ENCODE results near the gene CDIPT.

CDIPT gene

DNA sequence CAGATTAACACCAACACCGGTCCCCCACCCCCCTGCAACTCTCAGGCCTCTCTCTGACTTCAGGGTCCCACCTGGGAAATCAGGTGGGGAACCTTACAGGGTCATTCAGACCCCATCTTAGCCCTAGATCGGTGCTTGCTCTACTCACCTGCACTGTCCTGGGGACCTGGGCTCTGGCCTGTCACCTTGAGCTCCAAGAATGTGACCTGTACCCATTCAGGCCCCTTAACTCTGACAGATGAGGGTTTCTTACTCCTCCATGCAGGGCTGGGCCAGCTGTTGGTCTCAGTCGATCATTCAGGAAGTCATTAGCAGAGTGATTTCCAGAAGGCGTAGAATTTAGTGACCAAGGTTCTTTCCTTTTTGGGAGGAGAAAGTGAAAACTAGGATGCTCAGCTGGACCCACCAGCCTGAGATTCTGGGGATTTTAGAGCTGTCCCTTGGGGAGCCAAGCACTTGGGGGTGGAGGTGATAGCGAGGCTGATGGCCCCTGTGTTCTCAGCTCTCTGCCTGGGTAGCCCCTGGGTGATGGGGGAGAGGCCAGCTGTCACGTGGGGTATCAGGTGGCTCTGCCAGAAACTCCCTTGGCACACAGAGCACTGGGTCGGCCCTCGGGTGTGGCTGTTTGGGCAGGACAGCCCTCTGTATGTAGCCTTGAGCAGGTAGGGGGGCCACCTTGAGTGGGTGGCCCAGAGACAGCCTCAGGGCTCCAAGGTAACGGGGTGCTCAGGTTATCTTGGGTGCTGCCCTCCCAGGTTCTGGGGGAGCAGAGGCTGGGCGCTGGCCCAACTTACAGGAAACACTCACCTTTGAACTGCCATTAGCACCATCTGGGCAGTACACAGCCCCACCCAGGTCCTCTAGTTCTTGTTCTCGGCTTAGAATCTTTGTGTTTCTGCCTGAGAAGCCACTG lies 42.0 kb downstream of the CDIPT start:
- H3K4me1 ChIP-seq (ENCODE audit: control insufficient read depth, insufficient read depth, low read length, poor library complexity, severe bottlenecking) = peaks cover 70% of the 10 kb centered on the region
- H3K27me3 ChIP-seq (replicated peaks; ENCODE audit: control insufficient read depth, insufficient read depth, low read length, poor library complexity, severe bottlenecking) = no peaks in the 10 kb centered on the region
- peaks cover 13% of the 10 kb centered on the region for H3K36me3 ChIP-seq (ENCODE audit: control insufficient read depth, insufficient read depth, low read length)
- no peaks in the 10 kb centered on the region for H3K9me3 ChIP-seq (ENCODE audit: control insufficient read depth, low read length)
- DNase-seq = peak in 1 of 3 donors; percentile 47
- H3K27ac ChIP-seq (ENCODE audit: insufficient read depth, low read length, poor library complexity, severe bottlenecking) = peak overlapping the region; percentile 87
- H3K4me3 ChIP-seq (ENCODE audit: insufficient read depth, low read depth, low read length, poor library complexity, severe bottlenecking) = peak overlapping the region; percentile 57

DNA sequence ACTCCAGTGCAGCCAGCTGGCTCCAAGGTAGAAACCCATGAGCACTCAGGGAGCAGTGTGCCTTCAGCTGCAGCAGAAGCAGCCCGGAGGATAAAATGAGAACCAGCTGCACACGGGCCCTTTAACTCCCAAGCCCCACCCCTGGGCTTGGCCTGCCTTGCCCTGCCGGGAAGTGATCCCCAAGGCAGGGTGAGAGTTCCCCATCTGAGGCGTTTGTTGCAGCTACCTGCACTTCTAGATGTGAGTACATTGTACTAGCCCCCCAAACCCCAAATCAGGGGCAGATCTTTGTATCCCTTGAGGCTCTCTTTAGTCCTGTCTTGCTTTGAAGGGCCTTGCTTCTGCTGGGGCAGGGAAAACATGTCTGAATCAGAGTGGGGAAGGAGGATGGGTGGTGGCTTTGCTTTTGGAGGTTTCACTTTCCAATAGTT lies 42.7 kb downstream of the CDIPT start, which contains the start of gene MVP:
Gene MVP, plus strand, starts transcription at position 192 of the 431 bp plus-strand sequence. CDS start 10,088 bp downstream, outside the sequence.
- Histone ChIP-seq H3K9me3 (ENCODE audit: control insufficient read depth, low read length) (no peaks in the 10 kb centered on the region), H3K4me3 (ENCODE audit: insufficient read depth, low read depth, low read length, poor library complexity, severe bottlenecking) (peak within 1 kb of the TSS; percentile 57), H3K36me3 (ENCODE audit: control insufficient read depth, insufficient read depth, low read length) (peaks cover 13% of the 10 kb centered on the region), H3K27ac (ENCODE audit: insufficient read depth, low read length, poor library complexity, severe bottlenecking) (peak within 1 kb of the TSS; percentile 87), H3K4me1 (ENCODE audit: control insufficient read depth, insufficient read depth, low read length, poor library complexity, severe bottlenecking) (peaks cover 64% of the 10 kb centered on the region), H3K27me3 (replicated peaks; ENCODE audit: control insufficient read depth, insufficient read depth, low read length, poor library complexity, severe bottlenecking) (no peaks in the 10 kb centered on the region)
- peak in 1 of 3 donors; percentile 27 for DNase-seq

GRCh38 chr16:29819506-29819905 lies 43.5 kb downstream of the CDIPT start:
- Histone ChIP-seq H3K27me3 (replicated peaks; ENCODE audit: control insufficient read depth, insufficient read depth, low read length, poor library complexity, severe bottlenecking) (no peaks in the 10 kb centered on the region), H3K9me3 (ENCODE audit: control insufficient read depth, low read length) (no peaks in the 10 kb centered on the region), H3K27ac (ENCODE audit: insufficient read depth, low read length, poor library complexity, severe bottlenecking) (peak overlapping the region; percentile 87), H3K4me1 (ENCODE audit: control insufficient read depth, insufficient read depth, low read length, poor library complexity, severe bottlenecking) (peaks cover 67% of the 10 kb centered on the region), H3K4me3 (ENCODE audit: insufficient read depth, low read depth, low read length, poor library complexity, severe bottlenecking) (no peak overlapping the region), H3K36me3 (ENCODE audit: control insufficient read depth, insufficient read depth, low read length) (peaks cover 13% of the 10 kb centered on the region)
- DNase-seq = no peak

- H3K27ac ChIP-seq (ENCODE audit: insufficient read depth, low read length, poor library complexity, severe bottlenecking) = no peak overlapping the region
- H3K36me3 ChIP-seq (ENCODE audit: control insufficient read depth, insufficient read depth, low read length) = peaks cover 13% of the 10 kb centered on the region
- peaks cover 63% of the 10 kb centered on the region for H3K4me1 ChIP-seq (ENCODE audit: control insufficient read depth, insufficient read depth, low read length, poor library complexity, severe bottlenecking)
- no peak for DNase-seq
- no peaks in the 10 kb centered on the region for H3K27me3 ChIP-seq (replicated peaks; ENCODE audit: control insufficient read depth, insufficient read depth, low read length, poor library complexity, severe bottlenecking)
- H3K9me3 ChIP-seq (ENCODE audit: control insufficient read depth, low read length) = no peaks in the 10 kb centered on the region
- H3K4me3 ChIP-seq (ENCODE audit: insufficient read depth, low read depth, low read length, poor library complexity, severe bottlenecking) = no peak overlapping the region
Measured at GRCh38 chr16:29818082-29818481, 44.9 kb downstream of the CDIPT start.

- no peaks in the 10 kb centered on the region for H3K27me3 ChIP-seq (replicated peaks; ENCODE audit: control insufficient read depth, insufficient read depth, low read length, poor library complexity, severe bottlenecking)
- H3K4me3 ChIP-seq (ENCODE audit: insufficient read depth, low read depth, low read length, poor library complexity, severe bottlenecking) = peak overlapping the region; percentile 83
- peak in 1 of 3 donors; percentile 32 for DNase-seq
- H3K4me1 ChIP-seq (ENCODE audit: control insufficient read depth, insufficient read depth, low read length, poor library complexity, severe bottlenecking) = peaks cover 58% of the 10 kb centered on the region
- H3K36me3 ChIP-seq (ENCODE audit: control insufficient read depth, insufficient read depth, low read length) = peaks cover 13% of the 10 kb centered on the region
- H3K9me3 ChIP-seq (ENCODE audit: control insufficient read depth, low read length) = no peaks in the 10 kb centered on the region
- H3K27ac ChIP-seq (ENCODE audit: insufficient read depth, low read length, poor library complexity, severe bottlenecking) = peak overlapping the region; percentile 84
Measured at GRCh38 chr16:29816694-29817441, 46.2 kb downstream of the CDIPT start.

DNA sequence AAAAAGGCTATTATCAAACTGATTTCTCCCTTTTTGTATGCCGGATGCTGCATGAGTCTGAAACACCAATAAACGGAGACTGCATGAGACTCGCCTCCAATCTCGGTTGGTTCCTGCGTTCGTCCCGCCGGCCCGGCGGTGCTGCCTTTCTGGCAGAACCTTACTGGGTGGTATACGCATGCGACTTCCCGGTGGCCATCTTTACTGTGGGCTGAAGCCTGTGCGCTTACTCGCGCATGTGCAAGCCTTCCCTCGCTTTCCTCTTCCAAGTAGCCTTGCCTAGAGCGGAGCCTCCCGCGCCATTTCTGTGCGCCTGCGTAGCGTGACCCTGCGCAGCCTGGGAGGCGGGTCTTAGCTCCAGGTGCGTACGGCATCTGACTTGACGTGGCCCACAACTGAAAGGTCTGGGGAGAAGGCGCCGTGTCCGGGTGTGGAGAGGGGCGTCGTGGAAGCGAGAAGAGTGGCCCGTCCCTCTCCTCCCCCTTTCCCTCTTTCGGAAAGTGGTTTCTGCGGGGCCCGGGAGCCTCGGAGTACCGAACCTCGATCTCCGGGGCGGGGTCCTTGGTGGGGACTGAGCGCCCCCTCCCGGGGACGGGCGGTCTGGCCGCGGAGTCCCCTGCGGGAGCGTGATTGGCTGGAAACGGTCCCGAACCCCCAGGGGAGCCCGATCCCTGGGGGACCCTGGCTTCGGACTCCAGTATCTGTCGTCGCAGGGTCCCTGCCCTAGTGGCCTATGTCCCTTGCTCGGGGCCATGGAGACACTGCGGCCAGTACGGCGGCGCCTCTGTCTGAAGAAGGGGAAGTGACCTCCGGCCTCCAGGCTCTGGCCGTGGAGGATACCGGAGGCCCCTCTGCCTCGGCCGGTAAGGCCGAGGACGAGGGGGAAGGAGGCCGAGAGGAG lies 47.0 kb downstream of the CDIPT start, which contains the start of gene PAGR1:
Gene PAGR1, plus strand, starts transcription at position 360 of the 901 bp plus-strand sequence. Its CDS starts 374 bp downstream, at position 734.
- H3K36me3 ChIP-seq (ENCODE audit: control insufficient read depth, insufficient read depth, low read length) = peaks cover 13% of the 10 kb centered on the region
- peak within 1 kb of the TSS; percentile 84 for H3K27ac ChIP-seq (ENCODE audit: insufficient read depth, low read length, poor library complexity, severe bottlenecking)

GRCh38 chr16:29815032-29815721 lies 47.8 kb downstream of the CDIPT start:
- Histone ChIP-seq H3K4me1 (ENCODE audit: control insufficient read depth, insufficient read depth, low read length, poor library complexity, severe bottlenecking) (peaks cover 54% of the 10 kb centered on the region), H3K4me3 (ENCODE audit: insufficient read depth, low read depth, low read length, poor library complexity, severe bottlenecking) (peak overlapping the region; percentile 83), H3K27me3 (replicated peaks; ENCODE audit: control insufficient read depth, insufficient read depth, low read length, poor library complexity, severe bottlenecking) (no peaks in the 10 kb centered on the region), H3K27ac (ENCODE audit: insufficient read depth, low read length, poor library complexity, severe bottlenecking) (peak overlapping the region; percentile 84), H3K36me3 (ENCODE audit: control insufficient read depth, insufficient read depth, low read length) (peaks cover 17% of the 10 kb centered on the region), H3K9me3 (ENCODE audit: control insufficient read depth, low read length) (no peaks in the 10 kb centered on the region)
- no peak for DNase-seq

More for the DNA sequence above, 47.0 kb downstream of the CDIPT start, which contains the start of gene PAGR1:
- DNase-seq = peak; percentile 98 to 99 (median 98)
- Histone ChIP-seq H3K9me3 (ENCODE audit: control insufficient read depth, low read length) (no peaks in the 10 kb centered on the region), H3K27me3 (replicated peaks; ENCODE audit: control insufficient read depth, insufficient read depth, low read length, poor library complexity, severe bottlenecking) (no peaks in the 10 kb centered on the region), H3K4me1 (ENCODE audit: control insufficient read depth, insufficient read depth, low read length, poor library complexity, severe bottlenecking) (peaks cover 54% of the 10 kb centered on the region), H3K4me3 (ENCODE audit: insufficient read depth, low read depth, low read length, poor library complexity, severe bottlenecking) (peak within 1 kb of the TSS; percentile 83)

- Histone ChIP-seq H3K9me3 (ENCODE audit: control insufficient read depth, low read length) (no peaks in the 10 kb centered on the region), H3K4me1 (ENCODE audit: control insufficient read depth, insufficient read depth, low read length, poor library complexity, severe bottlenecking) (peaks cover 54% of the 10 kb centered on the region), H3K36me3 (ENCODE audit: control insufficient read depth, insufficient read depth, low read length) (peaks cover 15% of the 10 kb centered on the region), H3K27me3 (replicated peaks; ENCODE audit: control insufficient read depth, insufficient read depth, low read length, poor library complexity, severe bottlenecking) (no peaks in the 10 kb centered on the region), H3K4me3 (ENCODE audit: insufficient read depth, low read depth, low read length, poor library complexity, severe bottlenecking) (no peak overlapping the region), H3K27ac (ENCODE audit: insufficient read depth, low read length, poor library complexity, severe bottlenecking) (peak overlapping the region; percentile 84)
- no peak for DNase-seq
Measured at GRCh38 chr16:29814592-29814991, 48.4 kb downstream of the CDIPT start.
